GM19438 (cell line): Measurements from ENCODE around the gene GPR160.
A peak's percentile ranks its signal among the peaks of the same experiment; 100 is the strongest.
"Not testable (repeated sequence)": the region's sequence is repeated elsewhere in the genome, so short reads cannot be mapped to it uniquely, and the experiment has no call there.

Source experiments
- ATAC-seq: cut with Tn5 transposase; IDR thresholded peaks from one replicate; pipeline ENCODE4 v1.9.1; 2021; ENCODE audit warnings: low read depth; ENCODE audit not compliant: unreplicated experiment

The GPR160 gene

DNA sequence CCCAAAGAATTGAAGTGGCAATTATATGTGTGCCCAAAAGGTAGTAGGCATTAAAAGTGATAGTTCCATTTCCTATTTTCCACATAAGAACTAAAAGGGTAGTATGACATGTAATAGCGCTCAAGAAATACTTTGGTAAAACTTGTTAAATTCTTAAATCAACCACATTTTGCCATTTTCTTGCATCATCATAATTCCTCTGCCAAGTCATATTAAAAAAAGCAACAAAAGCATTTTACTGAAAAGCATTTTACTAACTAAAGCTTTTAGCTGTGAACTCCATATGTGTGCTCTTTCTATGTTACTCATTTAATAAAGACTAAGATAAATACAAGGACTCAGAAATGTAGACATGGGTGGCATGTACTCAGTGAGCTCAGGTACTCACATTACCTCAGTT is 70.1 kb downstream of the GPR160 start:
- ATAC-seq: no peak

GRCh38 chr3:170108955-170109354 is 71.2 kb downstream of the GPR160 start:
- no peak for ATAC-seq

GRCh38 chr3:170109579-170110293 is 71.9 kb downstream of the GPR160 start:
- no peak for ATAC-seq

GRCh38 chr3:170111147-170111771 is 73.5 kb downstream of the GPR160 start:
- ATAC-seq: no peak

GRCh38 chr3:170114165-170114564 is 76.4 kb downstream of the GPR160 start:
- ATAC-seq: not testable (repeated sequence)

GRCh38 chr3:170117134-170117533 is 79.3 kb downstream of the GPR160 start:
- no peak for ATAC-seq

GRCh38 chr3:170128259-170128976 is 90.6 kb downstream of the GPR160 start:
- ATAC-seq: peak; percentile 86

GRCh38 chr3:170128977-170129431 is 91.2 kb downstream of the GPR160 start:
- ATAC-seq: peak; percentile 37

GRCh38 chr3:170130532-170130931 is 92.7 kb downstream of the GPR160 start:
- ATAC-seq: no peak

- no peak for ATAC-seq
Measured at GRCh38 chr3:170132335-170132734, 94.5 kb downstream of the GPR160 start.
